ENCODE measurements around the gene UBN1.

UBN1 gene

DNA sequence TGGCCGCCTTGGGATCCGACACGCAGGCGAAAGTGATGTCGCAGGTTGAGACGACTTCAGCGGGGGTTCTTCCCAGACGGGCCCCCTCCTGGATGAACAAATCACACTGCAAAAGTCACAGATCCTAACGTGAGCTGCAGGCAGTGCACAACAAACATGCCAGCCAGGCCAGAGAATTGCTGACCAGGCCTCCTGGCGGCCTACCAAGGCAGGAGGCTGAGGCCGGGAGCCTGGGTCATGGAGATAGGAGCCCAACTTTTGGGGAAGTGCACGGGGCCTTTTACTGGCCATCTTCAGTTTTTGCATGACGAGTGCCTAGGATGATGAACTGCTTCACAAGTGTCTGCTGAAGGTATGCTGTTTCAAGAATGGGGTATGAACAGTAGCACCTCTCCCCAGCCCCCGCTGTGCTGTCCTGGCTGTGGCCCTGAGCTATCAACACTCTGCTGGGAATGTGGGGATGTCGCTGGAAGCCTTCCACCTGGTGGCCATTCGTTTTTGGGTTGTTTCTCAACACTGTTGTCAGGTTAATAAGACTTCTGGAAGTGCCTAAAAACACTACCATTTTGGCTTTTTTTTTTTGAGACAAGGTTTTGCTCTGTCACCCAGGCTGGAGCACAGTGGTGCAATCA lies 32.6 kb upstream of the UBN1 start:
- no peak for DNase-seq

DNA sequence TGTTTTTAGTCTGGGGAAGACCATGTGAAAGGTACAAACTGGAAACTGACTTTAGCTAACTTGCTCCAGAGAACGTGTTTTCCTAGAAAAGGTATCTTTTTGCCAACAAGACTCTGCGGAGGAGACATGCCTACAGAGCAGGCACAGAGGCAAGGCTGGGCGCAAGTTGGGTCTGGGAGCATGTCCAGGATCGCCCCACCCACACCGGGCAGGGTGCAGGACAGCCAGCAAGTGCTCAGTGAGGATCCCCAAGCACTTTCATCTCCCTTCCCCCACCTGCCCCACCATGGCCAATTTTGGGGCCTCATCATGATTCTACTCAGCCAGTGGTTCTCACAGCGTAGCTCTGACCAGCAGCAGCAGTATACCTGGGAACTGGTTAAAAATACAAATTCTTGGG lies 26.6 kb upstream of the UBN1 start:
- DNase-seq: no peak

DNA sequence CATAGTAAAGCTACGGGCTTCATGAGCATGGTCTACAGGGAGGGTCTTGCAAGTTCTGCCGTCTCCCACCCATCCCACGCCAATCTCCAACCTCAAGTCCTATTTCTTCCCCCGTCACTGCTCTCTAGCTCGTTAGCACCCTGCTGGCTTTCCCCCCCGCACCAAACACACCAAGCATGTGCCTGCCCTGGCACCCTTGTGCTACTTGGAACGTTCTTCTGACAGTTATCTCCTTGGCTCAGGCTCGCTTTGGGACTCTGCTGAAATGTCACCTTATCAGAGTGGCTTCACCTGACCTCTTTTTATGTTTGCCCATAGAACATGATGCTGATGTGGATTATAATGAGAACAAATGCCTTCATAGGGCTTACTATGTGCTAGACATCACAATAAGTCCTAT lies 22.1 kb upstream of the UBN1 start:
- no peak for DNase-seq

DNA sequence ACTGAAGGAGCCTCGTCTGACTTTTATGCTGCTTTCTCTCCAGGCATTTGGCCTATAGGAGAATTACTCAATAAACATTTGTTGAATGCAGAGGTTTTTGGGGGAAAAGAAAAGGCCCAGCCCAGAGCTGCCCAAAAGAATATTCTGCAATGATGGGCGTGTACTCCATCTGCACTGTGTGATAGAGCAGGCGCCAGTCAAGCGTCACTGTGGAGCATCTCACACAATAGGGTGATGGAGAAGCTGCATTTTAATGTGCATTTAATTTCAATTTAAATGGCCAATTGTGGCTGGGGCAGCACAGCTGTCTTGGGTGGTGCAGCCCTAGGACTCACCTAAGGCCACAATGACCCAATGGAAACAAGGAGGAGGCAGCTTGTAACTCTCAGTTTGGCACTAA lies 20.8 kb upstream of the UBN1 start:
- DNase-seq: no peak

DNA sequence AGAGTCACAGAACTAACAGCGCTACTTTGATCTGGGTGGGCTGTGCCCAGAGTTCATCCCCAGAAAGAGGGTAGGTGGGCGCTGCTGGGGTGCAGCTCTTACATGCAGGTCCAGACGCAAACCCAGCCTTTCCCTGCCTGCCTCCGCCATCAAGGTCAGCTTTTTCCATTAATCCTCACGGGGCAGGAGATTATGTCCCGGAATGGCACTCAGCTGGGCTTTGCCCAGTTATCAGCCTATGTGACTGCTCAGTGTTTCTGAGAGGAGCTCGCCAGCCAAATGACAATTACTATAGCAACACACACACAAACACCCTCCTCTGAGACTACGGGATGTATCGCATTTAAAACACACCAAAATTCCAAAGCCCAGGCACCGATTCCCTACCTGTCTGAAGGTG lies 20.3 kb upstream of the UBN1 start:
- no peak for DNase-seq

DNA sequence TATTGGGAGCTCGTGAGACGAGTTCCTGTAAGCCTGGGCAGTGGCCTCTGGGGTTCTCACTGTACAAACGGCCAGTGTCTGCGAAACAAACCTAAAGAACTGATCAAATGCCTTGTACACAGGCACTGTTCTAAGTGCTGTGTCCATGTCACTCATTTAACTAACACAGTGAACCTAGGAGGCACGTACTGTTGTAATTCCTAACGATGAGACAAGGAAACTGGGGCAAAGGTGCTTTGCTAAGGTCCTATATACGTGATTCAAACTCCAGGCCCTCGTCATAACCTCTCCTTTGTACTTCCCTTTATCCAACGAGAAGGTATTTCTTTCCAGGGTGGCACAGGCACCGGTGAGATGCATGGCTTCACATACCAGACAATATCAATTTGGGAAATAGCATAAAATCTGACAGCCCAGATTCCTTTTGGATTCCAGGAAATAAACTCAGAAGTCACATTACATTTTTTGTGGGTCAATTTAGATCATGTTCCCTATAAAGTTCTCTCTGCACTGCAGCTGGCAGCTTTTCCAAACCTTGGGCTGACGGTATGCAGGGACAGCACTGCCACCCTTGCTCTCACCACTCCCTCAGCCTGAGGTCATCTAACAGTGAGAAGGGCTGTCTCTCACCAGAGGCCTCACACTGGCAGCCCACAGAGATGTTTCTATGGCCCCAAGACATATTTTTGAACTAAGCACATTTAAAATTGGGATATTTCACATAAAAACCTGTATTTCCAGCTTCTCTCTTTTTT lies 18.5 kb upstream of the UBN1 start:
- DNase-seq: no peak

DNA sequence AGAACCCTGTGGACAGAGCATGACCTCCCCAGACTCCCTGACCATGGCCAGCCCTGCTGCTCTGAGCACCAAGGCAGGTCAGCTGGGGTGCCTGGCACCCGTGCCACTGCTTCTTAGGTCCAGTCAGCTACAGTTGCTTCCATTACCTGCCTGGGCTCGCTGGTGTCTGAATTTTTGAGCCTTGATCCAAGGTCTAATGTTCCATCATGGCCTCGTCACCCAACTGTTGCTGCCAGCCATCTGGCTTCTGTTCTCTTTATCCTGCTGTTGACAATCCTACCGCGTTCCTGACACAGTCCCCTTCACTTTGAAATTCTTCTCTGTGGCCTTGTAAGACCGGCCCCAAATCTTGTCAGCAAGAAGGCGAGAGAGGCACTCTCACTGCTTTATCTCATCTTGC lies 16.9 kb upstream of the UBN1 start:
- DNase-seq: no peak

DNA sequence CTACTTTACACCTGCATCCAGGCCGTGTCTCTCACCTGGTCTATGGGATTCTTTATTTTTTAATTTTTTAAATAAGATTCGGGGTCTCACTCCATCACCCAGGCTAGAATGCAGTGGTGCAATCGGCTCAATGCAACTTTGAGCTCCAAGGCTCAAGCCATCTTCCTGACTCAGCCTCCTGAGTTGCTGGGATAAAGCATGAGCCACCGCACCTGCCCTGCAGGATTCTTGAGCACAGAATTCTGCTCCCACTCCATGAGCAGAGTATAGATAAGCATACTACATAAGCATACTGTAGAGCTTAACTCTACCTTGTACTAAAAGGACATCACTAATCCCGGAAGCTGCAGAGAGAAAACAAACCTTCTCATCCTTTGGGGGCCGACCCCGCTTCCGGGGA lies 15.7 kb upstream of the UBN1 start:
- no peak for DNase-seq

DNA sequence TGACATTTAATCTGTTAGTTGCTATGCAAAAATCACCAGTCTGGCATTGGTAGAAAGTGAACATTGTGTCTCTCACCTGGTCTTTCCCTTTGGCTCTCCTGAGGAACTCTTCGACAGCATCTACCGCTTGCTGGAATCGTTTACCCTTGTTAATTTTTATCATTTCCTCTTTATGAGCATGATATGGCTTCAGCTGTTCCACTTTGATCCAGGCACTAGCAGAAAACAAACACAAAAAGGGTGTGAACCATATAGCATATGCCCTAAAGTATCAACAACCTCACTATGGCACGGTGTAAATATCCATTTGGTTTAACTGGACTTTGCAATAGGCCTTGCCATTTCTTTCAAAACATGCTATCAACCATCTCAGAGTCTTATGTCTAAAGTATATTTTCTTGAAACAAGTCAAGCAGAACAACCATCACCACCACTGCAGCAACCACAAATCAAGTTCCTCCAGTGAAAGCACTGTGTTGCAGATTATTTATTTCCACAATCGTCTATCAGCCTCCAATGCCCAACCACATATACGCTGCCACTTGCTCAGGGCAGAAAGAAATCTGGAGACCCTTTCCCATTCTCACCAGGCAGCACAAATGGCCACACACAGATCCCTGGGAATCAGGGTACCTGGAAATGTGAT lies 14.5 kb upstream of the UBN1 start:
- DNase-seq: no peak

DNA sequence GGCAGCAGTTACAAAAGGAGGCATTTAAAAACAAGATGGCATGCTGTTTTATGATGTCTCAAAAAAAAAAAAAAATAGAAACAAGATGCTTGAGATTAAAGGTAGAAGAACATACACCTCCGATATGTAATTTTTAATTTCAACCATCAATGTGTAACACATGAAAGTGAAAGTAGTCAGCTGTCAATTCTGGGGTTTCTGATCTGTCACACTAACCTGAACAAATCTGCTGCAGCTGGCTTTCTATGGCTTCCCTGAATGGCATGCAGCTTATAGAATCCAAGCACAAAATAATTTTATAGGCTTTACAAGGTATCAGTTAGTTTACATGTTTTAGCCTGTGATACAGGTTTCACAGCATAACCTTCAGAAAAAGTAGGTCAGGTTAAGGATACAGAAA lies 13.7 kb upstream of the UBN1 start:
- no peak for DNase-seq

DNA sequence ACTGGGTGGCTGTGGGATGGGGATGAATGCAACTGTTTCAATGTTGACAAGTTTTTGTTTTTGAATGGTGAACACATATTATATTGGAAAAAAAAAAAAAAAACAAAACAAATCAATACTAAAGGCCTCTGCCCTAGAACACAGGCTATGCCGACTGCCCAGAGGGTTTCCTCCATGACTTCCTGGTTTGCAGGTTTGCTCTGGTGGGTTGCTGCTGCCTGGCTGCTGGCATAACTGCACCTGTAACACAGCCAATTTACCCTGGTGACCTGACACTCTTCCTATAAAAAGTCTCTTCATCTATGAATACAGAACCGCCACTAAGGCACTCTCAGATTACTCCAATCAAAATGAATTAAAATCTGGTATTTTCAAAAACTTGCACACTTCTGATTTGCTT lies 10.6 kb upstream of the UBN1 start:
- DNase-seq: no peak

DNA sequence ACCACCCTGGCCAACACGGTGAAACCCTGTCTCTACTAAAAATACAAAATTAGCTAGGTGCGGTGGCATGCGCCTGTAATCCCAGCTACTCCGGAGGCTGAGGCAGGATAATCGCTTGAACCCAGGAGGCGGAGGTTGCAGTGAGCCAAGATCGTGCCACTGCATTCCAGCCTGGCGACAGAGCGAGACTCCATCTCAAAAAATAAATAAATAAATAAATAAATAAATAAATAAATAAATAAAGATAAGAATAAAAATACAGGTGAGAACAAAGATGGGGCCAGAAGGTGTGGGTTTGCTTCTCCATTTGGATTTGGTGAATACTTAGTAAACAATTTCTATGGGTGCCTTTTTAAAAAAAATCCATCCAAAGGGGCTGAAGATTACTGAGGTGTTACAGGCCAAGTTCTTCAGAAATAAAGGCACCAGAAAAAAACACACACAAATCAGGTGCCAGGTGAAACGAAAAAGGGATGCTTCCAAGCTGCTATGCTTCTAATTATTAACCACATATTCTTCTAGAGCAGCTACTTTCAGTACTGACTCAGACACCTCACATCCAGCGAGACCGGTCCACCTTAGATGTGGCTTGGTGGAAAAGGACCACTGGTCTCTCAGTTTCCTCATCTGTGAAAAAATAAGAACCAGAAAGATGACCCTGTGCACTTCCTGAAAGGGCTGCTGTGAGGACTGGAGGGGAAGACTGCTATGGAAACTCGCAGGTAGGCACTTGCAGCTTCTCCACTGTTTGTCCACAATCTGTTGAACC lies 9.4 kb upstream of the UBN1 start:
- no peak for DNase-seq

DNA sequence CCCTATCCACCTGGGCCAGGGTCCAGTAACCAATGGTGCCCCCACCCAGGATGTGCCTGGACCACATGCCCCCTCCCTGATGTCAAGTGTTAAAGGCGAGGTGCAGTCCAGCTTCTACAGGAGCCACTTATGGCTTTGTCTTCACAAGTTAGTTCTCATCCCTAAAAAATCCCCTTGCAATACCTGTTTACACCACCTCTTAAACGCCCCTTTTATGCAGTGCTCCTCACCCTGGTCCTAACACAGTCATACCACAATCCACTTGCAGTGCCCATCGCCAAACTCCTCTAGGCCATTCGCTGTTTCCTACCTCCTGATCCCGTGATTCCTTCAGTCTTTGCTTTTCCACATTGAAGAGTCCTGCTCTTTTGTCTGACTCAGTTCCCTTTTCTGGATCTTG lies 7.3 kb upstream of the UBN1 start:
- DNase-seq: no peak

DNA sequence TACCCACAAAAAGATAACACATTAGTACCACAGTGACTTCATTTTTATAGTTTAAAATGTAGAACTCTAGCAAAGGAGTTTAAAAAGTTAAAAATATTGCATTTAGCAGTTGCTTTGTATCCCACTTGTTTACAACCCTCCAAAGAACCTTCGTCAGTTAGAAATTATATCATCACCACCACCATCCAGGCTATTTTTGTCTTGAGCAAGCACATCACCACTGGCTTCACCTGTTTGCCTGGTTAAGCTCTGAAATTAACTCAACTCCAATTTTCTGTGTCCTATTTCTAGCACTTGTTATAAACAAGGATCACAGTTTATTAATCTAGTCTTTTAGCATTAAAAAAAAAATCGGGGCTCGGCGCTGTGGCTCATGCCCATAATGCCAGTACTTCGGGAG lies 6.3 kb upstream of the UBN1 start:
- no peak for DNase-seq

DNA sequence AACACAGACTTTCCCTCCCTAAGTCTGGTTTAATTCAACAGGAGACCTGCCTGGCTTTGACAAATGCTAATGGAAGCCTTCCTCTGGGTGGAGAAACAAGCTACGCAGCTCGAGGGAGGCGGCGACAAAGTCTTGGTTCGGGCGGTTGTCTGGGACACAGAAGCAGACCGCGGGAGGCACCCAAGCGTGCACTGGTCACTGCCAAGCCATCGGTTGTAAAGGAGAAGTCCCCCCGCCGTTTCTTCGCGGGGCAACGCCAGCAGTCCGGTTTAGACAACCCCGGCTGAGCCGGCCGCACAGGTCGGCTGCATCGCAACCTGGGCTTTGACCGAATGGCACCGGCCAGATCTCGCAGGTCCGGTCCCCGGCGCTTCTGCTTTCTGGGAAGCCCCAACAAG lies 779 bp upstream of the UBN1 start:
- DNase-seq: peak; percentile 28 to 44

DNA sequence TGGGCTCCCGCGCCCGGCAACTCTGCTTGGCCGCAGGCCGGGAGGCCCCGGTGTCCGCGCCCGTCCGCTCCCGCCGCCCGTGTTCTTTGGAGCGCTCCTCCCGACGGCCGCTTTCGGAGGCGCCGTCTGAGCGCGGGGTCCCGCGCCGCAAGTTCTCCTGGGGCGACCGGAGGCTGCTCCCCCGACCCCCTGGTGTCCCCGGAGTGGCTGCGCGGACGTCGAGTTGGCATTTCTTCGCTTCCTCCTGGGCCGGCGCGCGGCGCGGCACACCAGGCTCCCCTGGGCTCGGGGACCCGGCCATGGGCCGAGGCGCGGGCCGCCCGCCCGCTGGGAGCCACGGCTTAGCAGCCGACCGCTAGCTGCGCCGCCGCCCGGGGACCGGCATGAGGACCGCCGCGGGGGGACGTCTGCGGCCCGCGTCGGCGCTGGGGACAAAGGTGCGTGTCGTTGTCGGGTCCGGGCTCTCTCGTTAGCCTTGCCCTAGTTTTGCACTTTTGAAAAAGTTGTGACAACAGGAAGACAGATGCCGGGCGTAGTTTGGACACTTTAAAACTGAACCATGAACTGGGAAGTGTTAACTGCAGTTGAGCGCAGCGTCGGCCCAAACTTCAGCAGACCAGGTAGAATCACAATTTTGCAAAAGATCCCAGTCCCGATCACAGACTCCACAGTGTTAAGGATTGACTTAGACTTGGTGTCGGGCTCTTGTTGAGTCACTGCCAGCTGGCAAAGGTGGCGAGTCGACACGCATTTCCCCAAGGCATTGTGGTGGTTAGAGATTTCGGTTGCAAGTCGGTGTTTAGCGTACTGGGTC lies 700 bp downstream of the UBN1 start:
- DNase-seq: peak; percentile 37 to 47

DNA sequence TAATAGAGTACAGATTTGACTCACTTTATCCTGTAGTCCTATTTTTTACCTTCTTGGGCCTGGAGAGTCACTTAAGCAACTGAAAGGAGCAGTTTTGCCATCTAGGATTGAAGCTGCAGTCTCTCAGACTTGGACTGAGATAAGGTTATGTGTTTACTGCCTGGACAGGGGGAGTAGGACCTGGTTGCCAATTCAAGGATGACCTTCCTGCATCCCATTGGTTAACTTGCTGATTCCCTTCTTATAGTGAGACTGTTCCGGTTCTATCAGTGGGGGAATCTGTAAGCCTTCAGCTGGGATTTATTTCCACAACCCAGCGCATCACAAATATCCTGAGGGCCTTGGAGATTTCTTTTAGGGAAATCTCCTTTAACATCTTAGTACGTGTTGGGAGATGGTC lies 2.9 kb downstream of the UBN1 start:
- DNase-seq: no peak

DNA sequence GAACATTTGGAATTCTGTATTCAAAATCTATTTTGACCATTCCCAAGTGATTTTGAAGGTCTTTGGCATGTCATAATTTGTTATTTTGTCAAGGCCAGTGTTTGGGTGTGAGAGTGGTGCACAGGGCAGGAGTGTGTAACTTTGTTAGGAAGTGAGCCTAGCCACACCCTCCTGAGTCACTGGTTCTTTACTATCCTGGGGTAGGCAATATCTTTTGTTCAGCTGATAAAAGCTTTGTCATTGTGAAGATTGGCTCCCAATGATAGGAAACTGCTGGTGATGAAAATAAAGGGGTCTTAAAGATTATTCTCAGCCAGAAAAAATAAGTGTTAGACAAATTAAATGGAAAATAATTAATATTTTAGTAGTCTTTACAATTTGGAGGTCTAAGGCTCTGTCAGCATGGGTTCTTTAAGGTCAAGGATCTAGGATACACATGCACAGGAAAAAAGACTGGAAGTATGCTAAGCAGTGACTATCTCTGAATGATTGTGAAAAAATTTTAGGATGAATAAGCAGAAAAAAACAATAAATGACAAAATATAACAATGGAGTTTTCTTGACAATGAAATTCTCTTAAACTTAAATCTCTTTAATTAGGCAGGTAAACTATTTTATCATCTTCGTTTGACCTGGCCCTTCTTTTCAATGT lies 5.1 kb downstream of the UBN1 start:
- DNase-seq: peak in 1 of 2 donors; percentile 6

DNA sequence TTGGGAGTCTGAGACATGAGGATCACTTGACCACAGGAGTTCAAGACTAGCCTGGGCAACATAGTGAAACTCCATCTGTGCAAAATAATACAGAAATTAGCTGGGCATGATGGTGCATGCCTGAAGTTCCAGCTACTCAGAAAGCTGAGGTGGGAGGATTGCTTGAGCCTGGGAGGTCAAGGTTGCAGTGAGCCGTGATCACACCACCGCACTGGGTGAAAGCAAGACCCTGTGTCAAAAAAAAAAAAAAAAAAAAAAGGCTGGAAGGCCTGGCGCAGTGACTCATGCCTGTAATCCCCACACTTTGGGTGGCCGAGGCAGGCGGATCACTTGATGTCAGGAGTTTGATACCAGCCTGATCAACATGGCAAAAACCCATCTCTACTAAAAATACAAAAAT lies 8.1 kb downstream of the UBN1 start:
- no peak for DNase-seq

DNA sequence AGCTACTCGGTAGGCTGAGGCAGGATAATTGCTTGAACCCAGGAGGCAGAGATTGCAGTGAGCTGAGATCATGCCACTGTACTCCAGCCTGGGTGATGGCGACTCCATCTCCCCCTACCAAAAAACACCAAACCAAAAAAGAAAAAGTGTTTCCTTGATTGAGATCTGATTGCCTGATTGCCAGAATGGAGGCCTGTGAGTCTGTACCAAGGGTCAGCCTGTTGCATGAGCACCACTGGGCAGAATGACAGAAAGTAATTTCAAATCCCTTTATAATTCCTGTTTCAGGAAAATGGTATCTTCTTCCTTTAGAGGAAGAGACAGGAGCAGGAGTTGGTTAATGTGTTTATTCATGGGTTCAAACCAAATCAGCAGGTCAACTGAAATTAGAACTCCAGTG lies 8.5 kb downstream of the UBN1 start:
- no peak for DNase-seq

DNA sequence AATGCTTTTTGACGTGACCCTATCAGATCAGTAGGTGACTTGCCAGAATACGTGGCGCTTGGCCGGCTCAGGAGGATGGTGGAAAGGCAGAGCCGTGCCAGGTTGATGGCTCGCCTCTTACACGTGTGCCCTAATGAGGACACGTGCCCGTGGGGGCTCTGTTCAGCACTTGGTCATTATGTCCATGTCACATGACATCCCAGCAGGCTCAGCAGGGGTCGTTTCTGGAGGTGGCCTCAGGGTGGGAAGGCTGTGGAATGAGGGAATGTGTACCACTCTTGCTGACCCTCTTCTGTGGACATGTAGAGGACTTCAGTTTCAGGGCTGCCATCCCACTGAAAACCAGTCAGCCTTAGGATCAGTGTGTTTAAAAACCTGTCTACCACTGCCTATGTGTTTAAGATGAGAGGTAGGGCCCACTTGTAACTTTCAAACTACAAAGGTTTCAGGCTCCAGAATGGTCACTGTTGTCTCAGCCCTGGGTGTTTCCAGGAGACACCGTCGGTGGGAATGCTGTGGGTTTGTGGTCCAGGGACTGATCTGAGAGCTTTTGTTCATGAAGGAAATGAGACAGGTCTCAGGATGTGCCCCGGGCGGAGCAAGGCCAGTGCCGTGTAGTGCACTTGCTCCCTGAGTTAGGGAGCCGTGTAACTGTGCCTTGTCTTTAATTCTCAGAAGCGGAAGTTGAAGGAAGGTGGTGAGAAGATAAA lies 12.1 kb downstream of the UBN1 start:
- DNase-seq: no peak

DNA sequence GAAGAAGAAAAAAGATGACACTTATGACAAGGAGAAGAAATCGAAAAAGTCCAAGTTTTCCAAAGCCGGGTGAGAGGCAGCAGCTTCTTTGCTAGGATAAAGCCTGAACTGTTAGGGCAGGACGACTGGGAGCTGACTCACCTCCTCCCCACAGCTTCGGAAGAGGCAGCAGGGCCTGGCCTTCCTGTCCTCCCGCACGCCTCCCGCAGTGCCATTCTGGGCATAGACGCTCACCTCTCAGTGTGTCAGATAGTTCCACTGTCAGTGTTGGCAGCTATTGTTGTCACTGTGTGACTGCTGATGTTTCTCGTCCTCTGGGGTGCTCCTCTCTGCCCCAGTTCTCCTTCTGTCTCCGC lies 12.6 kb downstream of the UBN1 start:
- DNase-seq: no peak
